Measurements from ENCODE around the gene PNKD.

DNA sequence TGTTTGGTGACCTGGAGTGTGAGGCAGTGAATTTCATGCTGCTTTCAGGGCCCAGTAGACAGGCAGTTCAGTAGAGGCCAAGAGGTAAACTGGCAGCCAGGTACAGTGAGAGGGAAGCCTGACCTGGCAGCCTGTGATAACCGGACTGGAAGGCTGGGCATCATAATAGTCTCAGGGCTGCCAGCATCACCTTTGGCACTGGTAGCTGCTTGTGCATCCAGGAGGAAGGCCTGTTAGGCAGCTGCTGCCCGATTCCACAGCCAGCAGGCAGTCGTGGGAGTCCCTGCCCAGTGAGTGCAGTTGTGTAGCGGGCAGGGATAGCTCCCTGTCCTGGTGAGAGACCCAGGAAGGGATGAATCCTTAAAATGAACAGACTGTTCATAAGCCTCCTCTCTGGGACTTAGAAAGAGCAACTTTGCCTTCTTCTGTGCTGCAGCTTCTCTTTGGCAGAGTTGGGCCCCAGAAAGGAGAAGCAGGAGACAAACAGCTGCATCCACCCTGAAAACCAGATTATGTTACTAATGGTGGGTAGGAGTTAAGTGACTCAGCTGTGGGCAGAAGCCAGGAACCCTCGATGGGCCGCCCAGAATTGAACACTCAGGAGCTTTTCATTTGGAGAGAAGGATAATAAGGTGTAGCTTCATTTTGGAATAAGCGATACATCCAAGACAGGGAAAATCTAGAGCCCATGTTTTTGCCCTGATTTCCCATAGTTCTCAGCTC, 17.6 kb upstream of the PNKD start:
- TF ChIP-seq ZZZ3 (IDR thresholded peaks at IDR 0.05; ENCODE audit: control insufficient read depth, insufficient read length, low read depth) (no peak), POLR2AphosphoS2 (IDR thresholded peaks at IDR 0.05; ENCODE audit: low read depth, low read length) (no peak), RFX5 (IDR thresholded peaks at IDR 0.05; ENCODE audit: low read depth, low read length) (no peak), SMAD5 (IDR thresholded peaks at IDR 0.05; ENCODE audit: low read depth) (no peak), POLR2A (IDR thresholded peaks at IDR 0.05; ENCODE audit: low read depth, low read length) (no peak; the same call in 1 of the 2 replicates), TCF12 (IDR thresholded peaks at IDR 0.05; ENCODE audit: low read depth, low read length) (no peak), POLR2AphosphoS5 (IDR thresholded peaks at IDR 0.05; ENCODE audit: low read length) (no peak), TBL1XR1 (IDR thresholded peaks at IDR 0.05; ENCODE audit: low read depth, low read length) (no peak), ZNF24 (IDR thresholded peaks at IDR 0.05) (no peak)
- TF ChIP-seq, protein P1, sequence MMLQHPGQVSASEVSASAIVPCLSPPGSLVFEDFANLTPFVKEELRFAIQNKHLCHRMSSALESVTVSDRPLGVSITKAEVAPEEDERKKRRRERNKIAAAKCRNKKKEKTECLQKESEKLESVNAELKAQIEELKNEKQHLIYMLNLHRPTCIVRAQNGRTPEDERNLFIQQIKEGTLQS (IDR thresholded peaks at IDR 0.05; ENCODE audit: borderline replicate concordance, extremely low read depth, low read depth, low read length): no peak
- TF ChIP-seq, protein P2, sequence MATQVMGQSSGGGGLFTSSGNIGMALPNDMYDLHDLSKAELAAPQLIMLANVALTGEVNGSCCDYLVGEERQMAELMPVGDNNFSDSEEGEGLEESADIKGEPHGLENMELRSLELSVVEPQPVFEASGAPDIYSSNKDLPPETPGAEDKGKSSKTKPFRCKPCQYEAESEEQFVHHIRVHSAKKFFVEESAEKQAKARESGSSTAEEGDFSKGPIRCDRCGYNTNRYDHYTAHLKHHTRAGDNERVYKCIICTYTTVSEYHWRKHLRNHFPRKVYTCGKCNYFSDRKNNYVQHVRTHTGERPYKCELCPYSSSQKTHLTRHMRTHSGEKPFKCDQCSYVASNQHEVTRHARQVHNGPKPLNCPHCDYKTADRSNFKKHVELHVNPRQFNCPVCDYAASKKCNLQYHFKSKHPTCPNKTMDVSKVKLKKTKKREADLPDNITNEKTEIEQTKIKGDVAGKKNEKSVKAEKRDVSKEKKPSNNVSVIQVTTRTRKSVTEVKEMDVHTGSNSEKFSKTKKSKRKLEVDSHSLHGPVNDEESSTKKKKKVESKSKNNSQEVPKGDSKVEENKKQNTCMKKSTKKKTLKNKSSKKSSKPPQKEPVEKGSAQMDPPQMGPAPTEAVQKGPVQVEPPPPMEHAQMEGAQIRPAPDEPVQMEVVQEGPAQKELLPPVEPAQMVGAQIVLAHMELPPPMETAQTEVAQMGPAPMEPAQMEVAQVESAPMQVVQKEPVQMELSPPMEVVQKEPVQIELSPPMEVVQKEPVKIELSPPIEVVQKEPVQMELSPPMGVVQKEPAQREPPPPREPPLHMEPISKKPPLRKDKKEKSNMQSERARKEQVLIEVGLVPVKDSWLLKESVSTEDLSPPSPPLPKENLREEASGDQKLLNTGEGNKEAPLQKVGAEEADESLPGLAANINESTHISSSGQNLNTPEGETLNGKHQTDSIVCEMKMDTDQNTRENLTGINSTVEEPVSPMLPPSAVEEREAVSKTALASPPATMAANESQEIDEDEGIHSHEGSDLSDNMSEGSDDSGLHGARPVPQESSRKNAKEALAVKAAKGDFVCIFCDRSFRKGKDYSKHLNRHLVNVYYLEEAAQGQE (IDR thresholded peaks at IDR 0.05; ENCODE audit: low read depth, low read length): no peak
- TF ChIP-seq, protein P3, sequence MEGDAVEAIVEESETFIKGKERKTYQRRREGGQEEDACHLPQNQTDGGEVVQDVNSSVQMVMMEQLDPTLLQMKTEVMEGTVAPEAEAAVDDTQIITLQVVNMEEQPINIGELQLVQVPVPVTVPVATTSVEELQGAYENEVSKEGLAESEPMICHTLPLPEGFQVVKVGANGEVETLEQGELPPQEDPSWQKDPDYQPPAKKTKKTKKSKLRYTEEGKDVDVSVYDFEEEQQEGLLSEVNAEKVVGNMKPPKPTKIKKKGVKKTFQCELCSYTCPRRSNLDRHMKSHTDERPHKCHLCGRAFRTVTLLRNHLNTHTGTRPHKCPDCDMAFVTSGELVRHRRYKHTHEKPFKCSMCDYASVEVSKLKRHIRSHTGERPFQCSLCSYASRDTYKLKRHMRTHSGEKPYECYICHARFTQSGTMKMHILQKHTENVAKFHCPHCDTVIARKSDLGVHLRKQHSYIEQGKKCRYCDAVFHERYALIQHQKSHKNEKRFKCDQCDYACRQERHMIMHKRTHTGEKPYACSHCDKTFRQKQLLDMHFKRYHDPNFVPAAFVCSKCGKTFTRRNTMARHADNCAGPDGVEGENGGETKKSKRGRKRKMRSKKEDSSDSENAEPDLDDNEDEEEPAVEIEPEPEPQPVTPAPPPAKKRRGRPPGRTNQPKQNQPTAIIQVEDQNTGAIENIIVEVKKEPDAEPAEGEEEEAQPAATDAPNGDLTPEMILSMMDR (IDR thresholded peaks at IDR 0.05 in 2 of 3, conservative IDR thresholded peaks at IDR 0.05 in 1 of 3; ENCODE audit: control insufficient read depth in 2 of 3, extremely low read depth in 1 of 3, insufficient read depth in 1 of 3, low read depth in 3 of 3, low read length in 3 of 3): no peak
